ENCODE results near the gene MOCS2.

MOCS2 gene

GRCh38 chr5:53092242-53092641 lies 17.3 kb downstream of the MOCS2 start:
- DNase-seq, result no peak

- DNase-seq, result no peak
Measured at GRCh38 chr5:53091289-53091688, 18.3 kb downstream of the MOCS2 start.

GRCh38 chr5:53090229-53090628 lies 19.3 kb downstream of the MOCS2 start:
- no peak for DNase-seq

GRCh38 chr5:53089481-53089991 lies 20.0 kb downstream of the MOCS2 start:
- no peak for DNase-seq

- DNase-seq, result peak; percentile 59
Measured at GRCh38 chr5:53087621-53088121, 21.9 kb downstream of the MOCS2 start.

GRCh38 chr5:53087171-53087570 lies 22.4 kb downstream of the MOCS2 start:
- no peak for DNase-seq

GRCh38 chr5:53084546-53085255 lies 24.9 kb downstream of the MOCS2 start:
- peak; percentile 54 for DNase-seq

- DNase-seq, result no peak
Measured at GRCh38 chr5:53083927-53084326, 25.6 kb downstream of the MOCS2 start.

GRCh38 chr5:53080271-53080670 lies 29.3 kb downstream of the MOCS2 start:
- no peak for DNase-seq

GRCh38 chr5:53076014-53076583 lies 33.5 kb downstream of the MOCS2 start:
- no peak for DNase-seq

- peak; percentile 33 for DNase-seq
Measured at GRCh38 chr5:53073348-53073747, 36.2 kb downstream of the MOCS2 start.

GRCh38 chr5:53071738-53072137 lies 37.8 kb downstream of the MOCS2 start:
- DNase-seq, result no peak

GRCh38 chr5:53071298-53071697 lies 38.3 kb downstream of the MOCS2 start:
- DNase-seq, result no peak

- peak; percentile 72 for DNase-seq
Measured at GRCh38 chr5:53069626-53070025, 39.9 kb downstream of the MOCS2 start.

GRCh38 chr5:53068291-53068836 lies 41.2 kb downstream of the MOCS2 start:
- peak; percentile 34 for DNase-seq

- no peak for DNase-seq
Measured at GRCh38 chr5:53067641-53068040, 41.9 kb downstream of the MOCS2 start.

- no peak for DNase-seq
Measured at GRCh38 chr5:53066088-53066487, 43.5 kb downstream of the MOCS2 start.

GRCh38 chr5:53063791-53064190 lies 45.8 kb downstream of the MOCS2 start:
- no peak for DNase-seq

GRCh38 chr5:53063176-53063575 lies 46.4 kb downstream of the MOCS2 start:
- no peak for DNase-seq

- DNase-seq, result no peak
Measured at GRCh38 chr5:53059281-53059680, 50.3 kb downstream of the MOCS2 start.

- no peak for DNase-seq
Measured at GRCh38 chr5:53055365-53055764, 54.2 kb downstream of the MOCS2 start.

- no peak for DNase-seq
Measured at GRCh38 chr5:53053364-53053763, 56.2 kb downstream of the MOCS2 start.

- no peak for DNase-seq
Measured at GRCh38 chr5:53052499-53052898, 57.1 kb downstream of the MOCS2 start.

GRCh38 chr5:53048248-53048647 lies 61.3 kb downstream of the MOCS2 start:
- DNase-seq, result no peak

All from femur (tissue), 1 donor.